RPMI7951 (cell line): ENCODE measurements around the gene UNC5C. TPM values are rescaled to one million over a fixed set of nuclear protein-coding genes. Genes with fewer than 3 reads are reported as not detected.

Source experiments
- DNase-seq: peaks from one replicate; pipeline ENCODE4 v3.0.0-alpha.2; 2012; ENCODE audit warnings: low read depth
- total RNA-seq: library from RNA; depleted of rRNA; stranded (reverse); fragments of >200 nt; shearing (Covaris generic); gene quantifications from 2 replicates; pipeline ENCODE4 v1.2.3, GENCODE V29; 2014

The UNC5C gene
- total RNA-seq, 1 experiment from 2014 or later: 0.48 TPM

DNA sequence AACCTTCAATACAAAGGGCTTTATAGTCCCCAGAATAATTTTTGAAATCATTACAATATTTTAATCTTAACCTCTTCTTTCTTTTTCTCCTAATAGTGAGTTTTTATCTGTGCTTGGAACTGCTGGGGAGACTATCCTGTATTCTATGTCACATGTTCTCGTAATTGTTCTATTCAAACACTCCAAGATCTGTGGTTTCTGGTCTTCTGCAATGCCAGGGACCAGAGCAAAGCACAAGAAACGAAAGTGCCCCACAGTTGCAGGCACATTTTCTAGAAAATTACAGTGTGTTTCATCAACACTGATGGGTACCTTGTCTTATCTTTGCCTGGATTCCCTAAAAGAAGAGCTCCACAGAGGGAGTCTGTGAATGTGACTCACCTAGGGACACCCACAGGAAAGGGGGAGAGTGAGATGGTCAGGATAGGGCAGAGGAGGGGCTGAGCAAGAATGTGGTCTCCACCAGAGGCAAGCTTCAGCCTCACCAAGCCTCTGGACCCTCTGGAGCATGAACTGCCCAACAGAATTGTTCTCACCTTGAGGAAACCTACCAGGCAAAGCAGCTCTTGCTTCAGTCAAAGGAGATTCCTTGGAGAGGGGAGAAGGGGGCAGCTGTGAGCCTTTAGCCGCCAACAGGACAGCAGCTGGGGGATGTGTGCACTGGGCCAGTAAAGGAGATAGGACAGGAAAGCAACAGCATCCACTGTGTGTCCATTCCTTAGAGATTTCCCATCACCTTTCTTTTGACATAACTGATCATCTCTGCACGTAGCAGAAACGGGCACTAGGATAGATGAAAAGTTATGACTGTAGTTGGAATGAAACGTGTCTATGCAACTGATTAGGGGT is 25.9 kb downstream of the UNC5C start:
- DNase-seq: no peak

DNA sequence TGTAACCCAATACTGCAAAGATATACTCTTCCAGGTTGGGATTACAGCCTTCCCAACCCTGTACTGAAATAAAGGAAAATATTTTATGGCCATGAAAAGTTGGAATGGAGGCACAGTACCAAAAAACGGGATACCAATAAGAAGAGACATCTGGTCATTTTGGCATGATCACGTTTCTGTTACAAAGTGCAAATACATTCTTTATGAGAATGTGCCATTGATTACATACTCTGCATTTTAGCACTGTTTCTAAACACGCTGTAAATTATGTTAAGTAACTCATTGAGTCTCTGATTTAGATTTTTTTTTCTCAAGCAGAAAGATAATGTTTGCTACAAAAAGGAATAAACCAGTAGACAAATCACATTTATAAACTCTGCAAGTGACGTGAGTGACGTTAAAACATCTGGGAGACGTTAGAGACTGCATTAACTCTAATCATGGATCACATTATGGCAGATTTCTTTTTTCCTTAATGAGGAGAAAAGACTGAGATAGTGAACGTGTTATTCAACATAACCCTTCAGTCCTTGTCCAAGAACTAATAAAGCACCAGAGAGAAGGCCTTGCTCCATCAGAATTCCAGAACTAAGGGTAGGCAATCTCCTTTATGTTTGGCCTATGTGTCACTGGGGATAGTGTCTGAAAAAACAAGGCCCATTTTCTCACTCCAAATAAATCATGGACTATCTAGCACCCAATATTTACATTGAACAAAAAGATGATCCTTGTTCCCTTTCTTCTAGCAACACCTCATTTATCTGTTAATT is 31.0 kb downstream of the UNC5C start:
- no peak for DNase-seq

DNA sequence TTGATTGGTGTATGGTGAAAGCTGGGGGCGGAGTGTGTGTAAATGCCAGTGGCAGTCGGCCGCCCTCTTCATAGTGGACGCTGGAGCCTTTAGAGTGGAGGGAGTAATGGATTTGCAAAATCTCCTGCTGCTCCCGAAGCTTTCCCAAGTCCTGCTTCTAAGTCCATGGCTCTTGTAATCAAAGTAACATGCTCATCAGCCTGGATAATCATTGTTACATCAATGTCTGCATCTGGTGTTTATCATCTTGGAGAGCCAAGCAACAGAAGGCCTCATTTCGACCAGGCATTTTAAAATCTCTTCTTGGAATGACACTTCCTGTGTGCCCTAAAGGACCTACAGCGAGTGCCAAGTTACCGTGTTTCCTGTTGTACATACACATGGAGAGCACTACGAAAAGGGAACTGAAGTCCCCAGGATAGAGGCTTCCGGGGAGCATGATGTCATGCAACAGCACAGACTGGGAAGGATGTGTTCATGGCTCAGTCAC is 32.2 kb downstream of the UNC5C start:
- DNase-seq: no peak

DNA sequence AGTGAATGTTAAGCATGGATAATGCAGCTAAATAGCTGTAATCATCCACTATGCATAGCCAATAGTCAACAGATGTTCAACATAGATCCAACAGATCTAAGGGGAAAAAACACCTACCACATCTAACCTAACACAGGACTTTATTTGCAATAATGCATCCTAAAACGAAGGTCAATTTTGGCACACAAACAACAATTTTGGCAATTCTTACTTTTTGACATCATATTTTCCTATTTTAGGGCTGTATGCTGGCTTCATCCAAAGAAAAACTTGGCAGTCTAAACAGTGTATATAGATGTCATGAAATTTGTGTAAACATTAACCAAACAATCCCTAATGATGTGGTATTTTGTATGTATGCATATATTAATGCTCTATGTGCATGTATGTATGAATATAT is 33.2 kb downstream of the UNC5C start:
- DNase-seq: no peak

DNA sequence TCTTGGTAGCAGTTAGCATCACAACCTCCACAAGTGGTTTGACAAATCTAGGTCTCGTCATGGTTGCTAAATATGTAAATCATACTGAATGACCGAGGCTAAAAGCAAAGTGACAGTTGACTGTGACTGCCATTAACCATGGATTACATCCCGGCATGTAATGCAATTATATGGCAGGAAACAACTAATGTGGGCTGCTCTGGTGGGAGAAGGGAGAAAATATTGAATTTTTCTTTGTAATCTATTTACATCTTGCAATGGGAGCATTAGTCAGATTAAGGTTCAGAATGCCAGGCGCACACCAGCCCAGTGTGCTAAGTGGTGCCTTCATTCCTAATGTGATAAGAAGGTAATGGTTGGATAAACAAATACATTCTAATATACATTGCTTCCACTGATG is 35.8 kb downstream of the UNC5C start:
- no peak for DNase-seq

DNA sequence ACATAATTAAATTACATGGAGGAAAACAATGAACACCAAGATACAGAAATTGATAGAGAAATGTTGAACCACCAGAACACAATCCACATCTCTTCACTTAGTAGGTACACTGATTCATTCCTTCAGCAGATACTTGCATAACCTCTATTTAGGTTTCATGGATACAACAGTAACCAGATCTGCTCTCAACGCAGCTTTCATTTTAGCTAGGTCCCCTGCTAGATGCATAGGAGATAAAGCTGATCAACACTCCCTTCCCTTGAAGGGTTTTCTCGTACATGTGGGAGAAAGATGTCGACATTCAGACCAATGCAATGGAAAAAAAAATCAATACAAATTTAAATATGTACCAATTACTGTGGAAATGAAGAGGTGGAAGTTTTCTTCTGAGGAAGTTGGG is 37.3 kb downstream of the UNC5C start:
- DNase-seq: no peak

DNA sequence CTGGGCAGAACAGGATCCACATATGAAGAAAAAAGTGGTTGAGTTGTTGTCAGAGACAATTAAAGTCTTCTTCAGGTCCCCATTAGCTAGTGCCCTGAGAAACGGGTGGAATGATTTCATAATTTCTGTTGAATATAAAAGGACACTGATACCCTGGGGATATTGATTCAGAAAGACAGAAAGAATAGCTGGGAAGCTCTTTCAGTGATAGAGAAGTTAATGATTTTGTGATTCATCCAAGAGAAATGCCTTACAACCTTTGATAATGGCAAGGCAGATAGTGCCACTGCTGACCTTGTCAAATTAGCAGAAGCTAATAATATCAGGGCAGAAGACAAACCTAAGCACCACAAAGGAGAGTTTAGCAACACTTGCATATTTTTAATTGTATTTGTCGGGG is 37.9 kb downstream of the UNC5C start:
- peak; percentile 7 for DNase-seq

DNA sequence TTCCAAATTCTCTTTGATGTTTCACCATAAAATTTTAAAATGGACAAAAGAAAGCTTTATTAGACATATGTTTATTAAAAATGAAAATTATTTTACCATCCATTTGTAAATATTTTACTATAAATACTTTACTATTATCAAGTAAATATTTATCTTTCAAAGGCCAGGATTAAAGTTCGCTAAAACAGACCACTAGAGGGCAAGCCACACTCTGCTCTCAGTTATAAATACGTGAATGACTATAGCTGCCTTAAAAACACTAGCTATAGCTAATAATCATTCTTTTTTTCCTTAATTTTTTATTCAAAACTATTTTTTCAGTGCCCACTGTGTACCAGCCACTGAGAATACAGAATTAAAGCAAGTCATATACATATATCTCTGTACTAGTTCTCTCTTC is 38.6 kb downstream of the UNC5C start:
- no peak for DNase-seq

DNA sequence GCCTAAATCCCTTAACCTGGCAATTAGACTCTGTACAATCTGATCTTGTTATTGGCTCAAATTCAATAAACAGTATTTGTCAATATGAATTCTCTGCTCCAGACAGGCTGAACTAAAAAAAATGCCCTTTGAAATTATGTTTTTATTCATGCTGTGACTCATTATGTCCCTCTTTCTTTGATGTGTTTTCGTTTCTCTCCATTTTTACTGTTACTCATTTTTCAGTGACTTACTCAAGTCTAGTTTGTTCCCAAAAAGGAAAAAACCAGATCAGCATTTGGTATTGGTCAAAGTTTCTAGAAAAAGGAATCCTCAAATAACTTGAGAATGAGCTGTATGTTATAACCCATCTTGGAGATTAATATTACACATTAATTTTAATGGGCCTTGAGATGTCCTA is 40.4 kb downstream of the UNC5C start:
- DNase-seq: peak; percentile 0

DNA sequence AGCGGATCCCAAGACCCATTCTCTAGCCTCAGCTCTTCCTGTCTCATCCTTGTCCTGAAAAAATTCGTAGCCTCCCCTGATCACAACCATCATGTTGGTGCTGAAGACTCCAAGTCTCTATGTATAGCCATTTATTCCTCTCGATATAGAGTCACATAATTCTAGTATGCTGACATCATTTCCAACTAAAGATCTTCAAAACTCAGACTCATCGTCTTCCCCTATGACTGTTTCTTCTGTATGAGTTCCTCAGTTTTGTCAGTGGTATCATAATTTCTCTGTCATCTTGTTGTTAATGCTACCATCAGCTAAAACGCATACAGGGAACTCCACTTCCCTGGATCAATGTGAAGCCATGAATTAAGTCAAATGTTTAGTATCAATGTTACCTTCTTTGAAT is 41.2 kb downstream of the UNC5C start:
- no peak for DNase-seq

DNA sequence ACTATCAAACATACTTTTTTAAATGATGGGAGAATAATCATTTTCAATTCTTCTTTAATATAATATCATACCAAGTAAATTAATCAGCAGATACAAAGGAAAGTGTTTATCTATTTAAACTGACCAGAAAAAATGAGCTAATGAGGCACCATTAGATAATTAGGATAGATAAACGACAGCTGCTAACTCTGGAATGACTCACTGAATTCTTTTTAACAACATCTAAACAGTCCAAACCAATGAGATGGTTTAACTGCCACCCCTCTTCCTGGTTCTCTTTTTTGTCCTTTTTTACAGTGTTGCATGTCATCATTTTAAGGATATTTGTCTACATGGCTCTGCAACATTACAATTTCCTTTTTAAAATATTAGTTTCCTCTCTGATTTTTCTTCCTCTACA is 41.6 kb downstream of the UNC5C start:
- DNase-seq: no peak

DNA sequence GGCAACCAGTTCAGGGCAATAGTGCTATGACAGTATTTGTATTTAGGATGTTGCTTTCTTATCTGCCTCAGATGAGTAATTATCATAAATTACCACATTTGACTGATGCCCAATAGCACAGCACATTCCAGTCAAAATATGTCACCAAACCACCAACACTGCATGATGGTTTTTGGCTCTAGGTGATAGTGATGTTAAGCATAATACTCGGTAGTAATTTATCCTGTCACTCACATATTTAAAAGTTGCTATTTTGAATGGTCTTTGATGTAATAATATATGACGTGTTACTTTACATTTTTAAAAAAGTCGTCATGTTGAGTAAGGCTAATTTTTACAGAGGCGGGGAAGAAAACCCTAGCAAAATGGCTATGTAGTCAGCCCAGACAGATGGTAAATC is 42.5 kb downstream of the UNC5C start:
- DNase-seq: peak; percentile 27

DNA sequence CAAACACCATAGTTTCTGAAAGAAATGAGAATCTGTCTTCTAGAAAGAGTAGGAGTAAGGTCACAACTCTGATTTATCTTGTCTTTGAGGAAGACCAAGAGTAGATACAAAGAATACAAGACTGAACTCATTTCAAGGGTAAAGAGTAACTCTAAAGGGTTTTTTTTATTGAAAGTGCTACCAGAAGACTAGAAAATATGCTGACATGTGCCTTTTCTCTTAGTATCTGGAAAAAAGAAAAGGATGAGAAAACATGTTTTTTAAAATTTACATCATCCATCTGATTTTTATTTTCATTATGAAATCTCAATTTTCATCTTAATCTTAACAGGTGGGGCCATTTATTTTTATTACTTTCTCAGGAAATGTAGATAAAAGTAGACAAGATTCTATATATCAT is 43.0 kb downstream of the UNC5C start:
- no peak for DNase-seq

DNA sequence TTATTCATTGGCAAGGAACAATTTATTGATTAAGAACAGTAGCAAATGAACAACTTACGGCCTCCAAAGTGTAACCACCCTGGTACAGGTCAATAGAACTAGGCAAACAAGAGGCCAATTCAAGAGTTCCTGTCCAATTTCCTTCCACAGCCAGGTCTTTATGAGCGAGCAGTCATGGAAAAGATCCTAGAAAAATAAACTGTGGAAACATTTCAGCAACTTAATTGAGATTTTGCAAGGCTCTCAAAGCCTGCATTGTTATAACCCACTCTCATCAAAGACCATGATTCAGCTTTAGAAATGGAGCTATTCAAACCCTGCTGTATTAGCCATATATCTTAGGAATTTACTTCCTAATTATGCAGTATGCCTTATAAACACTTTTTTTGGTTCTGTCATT is 43.6 kb downstream of the UNC5C start:
- DNase-seq: peak; percentile 20

DNA sequence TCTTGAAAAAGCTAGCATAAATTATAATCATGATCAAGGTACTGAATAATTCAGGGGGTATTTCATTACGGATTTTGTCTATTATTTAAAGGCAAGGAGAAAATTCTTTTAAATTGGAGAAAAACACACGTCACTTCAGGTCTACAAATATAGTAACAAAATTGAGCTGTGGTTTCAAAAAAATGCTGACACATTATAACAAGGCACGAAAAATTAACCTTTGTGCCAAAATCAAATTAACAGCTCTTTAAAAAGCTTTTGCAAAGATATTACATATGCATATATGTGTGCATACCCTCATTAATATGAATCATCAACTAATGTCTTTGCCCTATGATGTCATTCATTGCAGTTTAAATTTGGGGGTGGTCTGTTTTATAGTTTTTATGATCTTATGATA is 44.3 kb downstream of the UNC5C start:
- DNase-seq: no peak

DNA sequence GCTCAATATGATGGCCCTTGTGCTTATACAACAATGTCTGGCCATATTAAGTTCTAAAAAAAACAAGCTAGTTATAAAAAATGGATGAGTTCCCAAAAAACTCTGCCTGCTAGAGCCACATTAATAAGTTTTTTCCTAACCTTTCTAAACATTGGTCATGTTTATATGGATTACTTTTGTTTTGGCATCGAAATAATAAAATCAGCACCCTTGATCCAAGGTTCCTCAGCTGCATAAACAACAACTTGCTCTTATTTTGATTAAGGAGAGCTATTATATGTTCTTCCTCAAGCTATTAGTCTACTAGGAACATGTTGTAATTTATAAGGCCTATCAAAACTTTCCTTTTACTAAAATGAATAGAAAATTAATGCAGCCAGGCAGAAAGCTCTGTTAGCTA is 48.4 kb downstream of the UNC5C start:
- DNase-seq: no peak

DNA sequence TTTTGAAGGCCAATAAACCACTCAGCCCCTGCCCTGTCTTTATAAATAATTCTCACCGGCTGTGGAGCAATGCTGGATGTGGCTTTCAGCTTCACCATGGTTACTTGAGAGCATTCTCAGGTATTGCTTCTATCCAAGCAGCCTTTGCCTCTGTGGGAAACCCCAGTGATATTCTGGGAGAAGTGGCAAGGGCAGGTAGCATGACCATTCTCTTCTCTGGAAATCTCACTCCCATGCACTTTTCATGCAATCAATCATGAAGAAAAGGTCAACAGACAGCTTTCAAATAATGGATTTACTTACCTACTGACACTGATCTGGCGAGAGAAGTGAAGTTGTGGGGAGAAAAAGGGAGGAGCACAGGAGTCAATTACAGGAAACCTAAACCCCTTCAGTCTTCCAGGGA is 49.5 kb downstream of the UNC5C start:
- no peak for DNase-seq

DNA sequence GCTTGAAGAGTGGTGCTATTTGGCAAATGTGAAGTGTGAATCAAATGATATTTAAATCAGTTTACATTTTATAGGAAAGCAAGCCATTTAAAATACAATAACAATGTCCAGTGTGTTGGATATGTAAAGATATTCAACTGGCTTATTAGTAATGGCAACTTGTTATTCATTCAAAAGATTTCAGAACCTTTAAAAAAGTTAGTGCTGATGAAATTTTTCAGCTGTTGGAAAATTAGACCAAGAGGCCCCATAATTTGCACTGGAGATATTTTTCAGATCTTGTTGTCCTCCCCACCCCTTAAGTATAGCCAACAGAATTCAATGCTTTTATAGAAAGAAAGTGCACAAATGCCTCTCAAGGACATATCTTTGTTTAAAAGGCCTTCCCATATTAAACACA is 54.6 kb downstream of the UNC5C start:
- no peak for DNase-seq

DNA sequence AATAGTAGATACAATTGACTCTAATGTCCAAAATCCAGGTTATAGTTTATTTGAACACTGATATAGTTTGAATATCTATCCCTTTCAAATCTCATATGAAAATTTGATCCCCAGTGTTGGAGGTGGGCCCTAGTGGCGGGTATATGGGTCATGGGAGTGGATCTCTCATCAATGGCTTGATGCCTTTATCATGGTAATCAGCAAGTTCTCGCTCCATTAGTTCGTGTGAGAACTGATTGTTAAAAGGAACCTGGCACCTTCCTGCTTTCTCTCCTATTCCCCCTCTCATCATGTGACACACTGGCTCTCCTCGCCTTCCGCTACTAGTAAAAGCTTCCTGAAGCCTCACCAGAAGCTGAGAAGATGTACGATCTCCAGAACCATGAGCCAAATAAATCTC is 70.1 kb downstream of the UNC5C start:
- no peak for DNase-seq

DNA sequence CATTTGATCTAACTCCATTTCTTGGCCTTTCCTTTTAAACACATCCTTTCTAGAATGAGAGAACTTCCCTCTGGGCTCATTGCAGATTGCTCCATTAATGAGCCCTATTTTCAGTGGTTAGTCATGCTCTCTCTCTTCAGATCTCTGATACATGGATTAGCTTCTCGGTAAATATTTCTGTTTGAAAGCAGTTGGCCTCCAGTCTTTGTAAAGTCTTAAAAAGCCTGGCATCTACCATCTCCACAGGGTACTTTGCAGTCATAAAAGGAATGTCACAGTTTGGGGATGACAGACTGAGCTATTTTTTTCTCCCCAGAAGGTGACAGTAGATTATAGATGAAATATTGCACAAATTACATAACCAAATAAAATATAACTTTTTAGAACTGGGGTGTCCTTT is 72.7 kb downstream of the UNC5C start:
- DNase-seq: no peak

DNA sequence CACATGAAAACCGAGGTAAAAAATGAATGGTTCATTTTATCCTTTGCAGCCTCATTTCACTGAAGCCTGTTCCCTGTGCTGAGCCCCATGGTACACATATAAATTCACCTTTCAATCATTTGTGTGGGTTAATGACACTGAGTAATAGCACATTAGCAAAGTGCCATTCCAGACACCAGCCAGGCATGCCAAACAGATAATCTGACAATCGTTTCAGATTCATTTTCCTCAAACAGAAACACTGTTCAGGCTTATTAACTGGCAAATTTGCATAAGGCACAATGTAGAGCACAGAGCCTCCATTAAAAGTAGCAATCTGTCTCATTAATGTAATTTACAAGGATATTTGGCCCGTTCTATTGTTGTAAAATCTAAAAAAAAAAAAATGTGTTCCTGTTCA is 76.2 kb downstream of the UNC5C start:
- no peak for DNase-seq

DNA sequence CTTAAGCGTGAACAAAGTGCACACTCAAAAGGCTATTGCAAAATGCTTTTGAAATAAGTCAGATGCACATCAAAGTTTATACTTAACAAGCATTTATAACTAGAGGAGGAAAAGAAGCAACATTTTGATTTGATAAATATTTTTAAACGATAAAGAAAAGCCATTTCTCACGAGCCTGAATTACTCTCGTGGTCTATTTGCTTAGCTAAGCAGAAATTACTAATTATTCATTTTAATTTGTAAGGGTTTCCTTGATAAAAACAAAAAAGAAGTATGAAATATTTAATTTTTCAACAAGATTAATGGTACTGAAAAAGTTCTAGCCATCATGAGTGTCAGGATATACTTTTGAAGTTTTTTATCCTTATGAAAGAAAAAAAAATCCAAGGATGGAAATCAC is 78.2 kb downstream of the UNC5C start:
- DNase-seq: no peak

DNA sequence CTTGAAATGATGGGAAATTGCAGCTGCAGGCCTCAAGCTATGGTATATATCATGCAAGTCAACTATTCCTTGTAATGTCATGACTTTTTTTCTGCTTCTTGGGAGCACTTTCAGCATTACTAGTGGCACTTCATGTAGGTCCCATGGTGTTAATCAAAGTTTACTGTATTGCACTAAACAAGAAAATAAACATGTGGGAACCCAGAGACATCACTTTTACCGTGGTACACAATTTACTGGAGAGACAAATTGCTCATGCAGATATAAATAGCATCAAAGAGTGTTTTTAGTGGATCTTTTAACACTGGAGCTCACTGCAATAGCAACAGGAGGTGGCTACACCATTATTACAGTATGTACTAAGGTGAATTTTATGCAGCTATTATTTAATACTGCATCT is 79.2 kb downstream of the UNC5C start:
- DNase-seq: no peak
